ENCODE data around the gene NFATC3.
A peak's percentile ranks its signal among the peaks of the same experiment; 100 is the strongest.

NFATC3 gene

GRCh38 chr16:68244481-68244902, 159.3 kb downstream of the NFATC3 start:
- H3K36me3 ChIP-seq (ENCODE audit: insufficient read depth) = no peaks in the 10 kb centered on the region
- H4K20me1 ChIP-seq (ENCODE audit: insufficient read depth) = no peaks in the 10 kb centered on the region
- H3K79me2 ChIP-seq (ENCODE audit: insufficient read depth, low read depth) = peaks cover 42% of the 10 kb centered on the region
- H3K27me3 ChIP-seq (ENCODE audit: insufficient read depth, low read depth) = no peaks in the 10 kb centered on the region
- peak overlapping the region; percentile 92 for H3K4me2 ChIP-seq
- H3K4me1 ChIP-seq (ENCODE audit: low read depth, poor library complexity, severe bottlenecking) = peaks cover 38% of the 10 kb centered on the region
- TF ChIP-seq, protein P1, sequence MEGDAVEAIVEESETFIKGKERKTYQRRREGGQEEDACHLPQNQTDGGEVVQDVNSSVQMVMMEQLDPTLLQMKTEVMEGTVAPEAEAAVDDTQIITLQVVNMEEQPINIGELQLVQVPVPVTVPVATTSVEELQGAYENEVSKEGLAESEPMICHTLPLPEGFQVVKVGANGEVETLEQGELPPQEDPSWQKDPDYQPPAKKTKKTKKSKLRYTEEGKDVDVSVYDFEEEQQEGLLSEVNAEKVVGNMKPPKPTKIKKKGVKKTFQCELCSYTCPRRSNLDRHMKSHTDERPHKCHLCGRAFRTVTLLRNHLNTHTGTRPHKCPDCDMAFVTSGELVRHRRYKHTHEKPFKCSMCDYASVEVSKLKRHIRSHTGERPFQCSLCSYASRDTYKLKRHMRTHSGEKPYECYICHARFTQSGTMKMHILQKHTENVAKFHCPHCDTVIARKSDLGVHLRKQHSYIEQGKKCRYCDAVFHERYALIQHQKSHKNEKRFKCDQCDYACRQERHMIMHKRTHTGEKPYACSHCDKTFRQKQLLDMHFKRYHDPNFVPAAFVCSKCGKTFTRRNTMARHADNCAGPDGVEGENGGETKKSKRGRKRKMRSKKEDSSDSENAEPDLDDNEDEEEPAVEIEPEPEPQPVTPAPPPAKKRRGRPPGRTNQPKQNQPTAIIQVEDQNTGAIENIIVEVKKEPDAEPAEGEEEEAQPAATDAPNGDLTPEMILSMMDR (conservative IDR thresholded peaks at IDR 0.05; ENCODE audit: low read depth, low read length) = no peak
- peak overlapping the region; percentile 93 for H2AFZ ChIP-seq (ENCODE audit: low read depth)
- peak overlapping the region; percentile 49; the same call in 1 of the 2 replicates for H3K9ac ChIP-seq
- no peak overlapping the region for H3K27ac ChIP-seq
- H3K4me3 ChIP-seq (IDR thresholded peaks at IDR 0.05; ENCODE audit: insufficient read depth, low read depth, low read length) = no peak overlapping the region

DNA sequence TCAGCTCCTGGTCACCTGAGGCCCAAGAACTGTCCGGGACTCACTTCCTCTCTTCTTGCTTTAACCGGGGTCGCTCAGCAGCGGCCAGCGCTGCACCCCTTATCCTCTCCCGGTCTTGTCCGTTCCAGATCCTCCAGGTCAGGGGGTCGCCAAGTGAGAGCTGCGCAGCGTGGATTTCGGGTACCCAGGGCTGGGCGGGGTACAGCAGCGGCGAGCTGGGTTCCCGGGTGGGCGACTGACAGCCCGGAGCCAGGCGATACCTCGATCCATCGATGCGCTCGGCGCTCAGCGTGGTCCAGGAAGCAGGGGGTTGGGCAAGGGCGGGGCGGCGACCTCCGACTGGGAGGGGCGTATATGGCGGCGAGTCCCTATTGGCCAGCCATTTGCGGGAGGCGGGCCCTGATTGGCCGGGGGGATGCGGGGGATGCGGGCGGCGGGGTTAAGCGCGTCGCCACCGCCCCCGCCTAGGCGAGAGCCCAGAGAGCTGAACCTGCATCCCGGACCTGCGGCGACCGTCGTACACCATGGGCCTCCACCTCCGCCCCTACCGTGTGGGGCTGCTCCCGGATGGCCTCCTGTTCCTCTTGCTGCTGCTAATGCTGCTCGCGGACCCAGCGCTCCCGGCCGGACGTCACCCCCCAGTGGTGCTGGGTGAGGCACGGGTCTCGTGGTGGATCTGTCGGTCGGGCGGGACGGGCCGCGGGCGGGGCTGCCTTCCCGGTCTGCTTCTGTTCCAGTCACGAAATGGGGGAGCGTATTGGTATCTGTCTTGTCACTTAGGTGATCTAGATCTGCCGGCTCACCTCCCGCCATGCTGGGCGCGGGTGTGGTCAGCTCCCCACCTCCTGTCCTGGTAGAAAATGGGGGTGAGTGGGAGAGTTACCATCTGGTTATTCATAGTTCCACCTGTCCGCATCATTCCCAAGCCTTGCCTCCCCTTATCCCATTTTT, 160.0 kb downstream of the NFATC3 start, which contains the start of gene PLA2G15:
Gene PLA2G15, plus strand, starts transcription at position 471 of the 951 bp plus-strand sequence. Its CDS starts 54 bp downstream, at position 525.
- H2AFZ ChIP-seq (ENCODE audit: low read depth) = peak within 1 kb of the TSS; percentile 93
- peak within 1 kb of the TSS; percentile 49; the same call in 1 of the 2 replicates for H3K9ac ChIP-seq
- no peak within 1 kb of the TSS for H3K4me3 ChIP-seq (IDR thresholded peaks at IDR 0.05; ENCODE audit: insufficient read depth, low read depth, low read length)
- H3K27me3 ChIP-seq (ENCODE audit: insufficient read depth, low read depth) = no peaks in the 10 kb centered on the region
- peaks cover 49% of the 10 kb centered on the region for H3K79me2 ChIP-seq (ENCODE audit: insufficient read depth, low read depth)
- TF ChIP-seq, protein P1 (conservative IDR thresholded peaks at IDR 0.05; ENCODE audit: low read depth, low read length) = no peak
- H3K4me1 ChIP-seq (ENCODE audit: low read depth, poor library complexity, severe bottlenecking) = peaks cover 45% of the 10 kb centered on the region
- no peaks in the 10 kb centered on the region for H4K20me1 ChIP-seq (ENCODE audit: insufficient read depth)
- H3K27ac ChIP-seq = no peak within 1 kb of the TSS
- H3K36me3 ChIP-seq (ENCODE audit: insufficient read depth) = no peaks in the 10 kb centered on the region
- H3K4me2 ChIP-seq = peak within 1 kb of the TSS; percentile 98

- Histone ChIP-seq H3K4me3 (IDR thresholded peaks at IDR 0.05; ENCODE audit: insufficient read depth, low read depth, low read length) (no peak overlapping the region), H4K20me1 (ENCODE audit: insufficient read depth) (no peaks in the 10 kb centered on the region), H3K27ac (no peak overlapping the region), H3K27me3 (ENCODE audit: insufficient read depth, low read depth) (no peaks in the 10 kb centered on the region), H3K79me2 (ENCODE audit: insufficient read depth, low read depth) (peaks cover 49% of the 10 kb centered on the region), H3K9ac (peak overlapping the region; percentile 38; the same call in 1 of the 2 replicates), H3K36me3 (ENCODE audit: insufficient read depth) (no peaks in the 10 kb centered on the region), H3K4me2 (peak overlapping the region; percentile 98), H2AFZ (ENCODE audit: low read depth) (no peak overlapping the region), H3K4me1 (ENCODE audit: low read depth, poor library complexity, severe bottlenecking) (peaks cover 54% of the 10 kb centered on the region)
- TF ChIP-seq, protein P1 (conservative IDR thresholded peaks at IDR 0.05; ENCODE audit: low read depth, low read length) = no peak
Observed at GRCh38 chr16:68246121-68246520, 161.0 kb downstream of the NFATC3 start.

GRCh38 chr16:68246666-68247065, 161.5 kb downstream of the NFATC3 start:
- no peak overlapping the region for H3K9ac ChIP-seq
- no peaks in the 10 kb centered on the region for H3K36me3 ChIP-seq (ENCODE audit: insufficient read depth)
- peaks cover 60% of the 10 kb centered on the region for H3K4me1 ChIP-seq (ENCODE audit: low read depth, poor library complexity, severe bottlenecking)
- H3K27me3 ChIP-seq (ENCODE audit: insufficient read depth, low read depth) = no peaks in the 10 kb centered on the region
- H3K4me2 ChIP-seq = peak overlapping the region; percentile 98
- H3K4me3 ChIP-seq (IDR thresholded peaks at IDR 0.05; ENCODE audit: insufficient read depth, low read depth, low read length) = no peak overlapping the region
- H3K27ac ChIP-seq = no peak overlapping the region
- TF ChIP-seq, protein P1 (conservative IDR thresholded peaks at IDR 0.05; ENCODE audit: low read depth, low read length) = no peak
- no peak overlapping the region for H2AFZ ChIP-seq (ENCODE audit: low read depth)
- peaks cover 49% of the 10 kb centered on the region for H3K79me2 ChIP-seq (ENCODE audit: insufficient read depth, low read depth)
- H4K20me1 ChIP-seq (ENCODE audit: insufficient read depth) = no peaks in the 10 kb centered on the region

Data from KMS-11 (cell line).